Measurements from ENCODE around the gene RAD51B. TPM values are rescaled to one million over a fixed set of nuclear protein-coding genes. Genes with fewer than 3 reads are reported as not detected.

RAD51B gene
- polyA plus RNA-seq, 1 experiment: 6.6 TPM

GRCh38 chr14:68655021-68655831 is 835.6 kb downstream of the RAD51B start:
- ChIA-PET POLR2A (interaction anchor here (0.6 to 1.1 kb wide), 3 partner anchors 27 to 138 kb away, joined by 3 to 4 read pairs (median 3); no protein-coding TSS in a partner anchor), CTCF (interaction anchor here (0.6 kb wide), 1 partner anchor 711 kb away, joined by 3 read pairs; no protein-coding TSS in a partner anchor)
- no peak for TF ChIP-seq CTCF (IDR thresholded peaks at IDR 0.05; ENCODE audit: low read depth, low read length)
- H3K4me3 ChIP-seq (ENCODE audit: low read depth, low read length): no peak overlapping the region
- no peaks in the 10 kb centered on the region for H3K27me3 ChIP-seq (ENCODE audit: control insufficient read depth, insufficient read depth, low read length)
- H3K27ac ChIP-seq (ENCODE audit: low read depth, low read length): no peak overlapping the region
- no peaks in the 10 kb centered on the region; the same call in 1 of the 2 replicates for H3K9me3 ChIP-seq (ENCODE audit: control insufficient read depth, insufficient read depth, low read length)
- DNase-seq (ENCODE audit: low read depth, low spot score): no peak

GRCh38 chr14:68655911-68656316 is 836.3 kb downstream of the RAD51B start:
- CTCF ChIA-PET: interaction anchor here (0.8 kb wide), 1 partner anchor 408 kb away, joined by 3 read pairs; no protein-coding TSS in a partner anchor
- Histone ChIP-seq H3K9me3 (ENCODE audit: control insufficient read depth, insufficient read depth, low read length) (no peaks in the 10 kb centered on the region; the same call in 1 of the 2 replicates), H3K4me3 (ENCODE audit: low read depth, low read length) (no peak overlapping the region), H3K27me3 (ENCODE audit: control insufficient read depth, insufficient read depth, low read length) (no peaks in the 10 kb centered on the region), H3K27ac (ENCODE audit: low read depth, low read length) (no peak overlapping the region)
- TF ChIP-seq CTCF (IDR thresholded peaks at IDR 0.05; ENCODE audit: low read depth, low read length): no peak; the same call in 1 of the 2 replicates
- POLR2A ChIA-PET: no interaction called here
- DNase-seq (ENCODE audit: low read depth, low spot score): no peak

- ChIA-PET CTCF (interaction anchor here (0.8 kb wide), 1 partner anchor 408 kb away, joined by 3 read pairs; no protein-coding TSS in a partner anchor), POLR2A (interaction anchor here (1.8 kb wide), 1 partner anchor 137 kb away, joined by 8 read pairs; the partner anchor contains the start of gene ZFP36L1)
- no peak overlapping the region for H3K4me3 ChIP-seq (ENCODE audit: low read depth, low read length)
- H3K27ac ChIP-seq (ENCODE audit: low read depth, low read length): no peak overlapping the region
- H3K9me3 ChIP-seq (ENCODE audit: control insufficient read depth, insufficient read depth, low read length): no peaks in the 10 kb centered on the region; the same call in 1 of the 2 replicates
- H3K27me3 ChIP-seq (ENCODE audit: control insufficient read depth, insufficient read depth, low read length): no peaks in the 10 kb centered on the region
- no peak for DNase-seq (ENCODE audit: low read depth, low spot score)
- TF ChIP-seq CTCF (IDR thresholded peaks at IDR 0.05; ENCODE audit: low read depth, low read length): no peak
These were observed 836.9 kb downstream of the RAD51B start for GRCh38 chr14:68656452-68656851.

- no peak for TF ChIP-seq CTCF (IDR thresholded peaks at IDR 0.05; ENCODE audit: low read depth, low read length)
- no peak for DNase-seq (ENCODE audit: low read depth, low spot score)
- H3K27ac ChIP-seq (ENCODE audit: low read depth, low read length): no peak overlapping the region
- H3K9me3 ChIP-seq (ENCODE audit: control insufficient read depth, insufficient read depth, low read length): no peaks in the 10 kb centered on the region; the same call in 1 of the 2 replicates
- H3K27me3 ChIP-seq (ENCODE audit: control insufficient read depth, insufficient read depth, low read length): no peaks in the 10 kb centered on the region
- no peak overlapping the region for H3K4me3 ChIP-seq (ENCODE audit: low read depth, low read length)
- ChIA-PET CTCF (no interaction called here), POLR2A (interaction anchor here (1.8 kb wide), 1 partner anchor 136 kb away, joined by 8 read pairs; the partner anchor contains the start of gene ZFP36L1)
These were observed 837.9 kb downstream of the RAD51B start for GRCh38 chr14:68657300-68658028.

Measured in AG04450 (cell line).